HL-60 (cell line): Measurements from ENCODE around the gene SLC44A3.

Experiments used
- GABPA ChIP-seq: IDR thresholded peaks from 2 replicates; pipeline ENCODE4 v1.6.1; 2012; ENCODE audit warnings: low read depth
- POLR2AphosphoS5 ChIP-seq: IDR thresholded peaks from 2 replicates; pipeline ENCODE4 v1.6.1; 2012; ENCODE audit warnings: low read depth
- SPI1 ChIP-seq: IDR thresholded peaks from 2 replicates; pipeline ENCODE4 v1.6.1; 2012; ENCODE audit warnings: low read depth, mild to moderate bottlenecking, borderline replicate concordance
- TF ChIP-seq, protein P1 (sequence below): IDR thresholded peaks from 2 replicates; pipeline ENCODE4 v1.6.1; 2012; ENCODE audit warnings: low read depth; ENCODE audit not compliant: insufficient replicate concordance
- TF ChIP-seq, protein P2 (sequence below): IDR thresholded peaks from one replicate; pipeline ENCODE4 v1.5.1; 2011; ENCODE audit warnings: low read length, control low read depth, inconsistent platforms; ENCODE audit not compliant: insufficient read depth

DNA sequence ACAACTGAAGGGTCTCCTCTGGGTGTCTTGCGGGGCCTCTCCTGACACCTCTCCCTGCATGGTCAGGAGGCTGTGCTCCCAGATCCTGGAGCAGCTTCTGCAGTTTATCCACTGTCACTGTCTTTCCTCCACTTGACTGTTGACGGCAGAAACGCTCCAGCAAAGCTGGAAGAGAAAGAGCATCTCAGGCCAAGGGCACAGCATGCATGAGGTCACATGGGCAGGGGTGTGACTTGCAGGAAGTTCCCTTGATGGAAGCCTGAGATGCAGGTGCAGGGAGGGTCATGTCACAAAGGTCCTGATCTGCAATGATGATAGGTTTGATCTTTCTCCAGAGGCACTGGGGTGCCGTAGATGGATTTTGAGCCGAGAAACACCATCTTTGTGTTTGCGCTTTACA, 23.3 kb downstream of the SLC44A3 start:
- TF ChIP-seq, protein P1, sequence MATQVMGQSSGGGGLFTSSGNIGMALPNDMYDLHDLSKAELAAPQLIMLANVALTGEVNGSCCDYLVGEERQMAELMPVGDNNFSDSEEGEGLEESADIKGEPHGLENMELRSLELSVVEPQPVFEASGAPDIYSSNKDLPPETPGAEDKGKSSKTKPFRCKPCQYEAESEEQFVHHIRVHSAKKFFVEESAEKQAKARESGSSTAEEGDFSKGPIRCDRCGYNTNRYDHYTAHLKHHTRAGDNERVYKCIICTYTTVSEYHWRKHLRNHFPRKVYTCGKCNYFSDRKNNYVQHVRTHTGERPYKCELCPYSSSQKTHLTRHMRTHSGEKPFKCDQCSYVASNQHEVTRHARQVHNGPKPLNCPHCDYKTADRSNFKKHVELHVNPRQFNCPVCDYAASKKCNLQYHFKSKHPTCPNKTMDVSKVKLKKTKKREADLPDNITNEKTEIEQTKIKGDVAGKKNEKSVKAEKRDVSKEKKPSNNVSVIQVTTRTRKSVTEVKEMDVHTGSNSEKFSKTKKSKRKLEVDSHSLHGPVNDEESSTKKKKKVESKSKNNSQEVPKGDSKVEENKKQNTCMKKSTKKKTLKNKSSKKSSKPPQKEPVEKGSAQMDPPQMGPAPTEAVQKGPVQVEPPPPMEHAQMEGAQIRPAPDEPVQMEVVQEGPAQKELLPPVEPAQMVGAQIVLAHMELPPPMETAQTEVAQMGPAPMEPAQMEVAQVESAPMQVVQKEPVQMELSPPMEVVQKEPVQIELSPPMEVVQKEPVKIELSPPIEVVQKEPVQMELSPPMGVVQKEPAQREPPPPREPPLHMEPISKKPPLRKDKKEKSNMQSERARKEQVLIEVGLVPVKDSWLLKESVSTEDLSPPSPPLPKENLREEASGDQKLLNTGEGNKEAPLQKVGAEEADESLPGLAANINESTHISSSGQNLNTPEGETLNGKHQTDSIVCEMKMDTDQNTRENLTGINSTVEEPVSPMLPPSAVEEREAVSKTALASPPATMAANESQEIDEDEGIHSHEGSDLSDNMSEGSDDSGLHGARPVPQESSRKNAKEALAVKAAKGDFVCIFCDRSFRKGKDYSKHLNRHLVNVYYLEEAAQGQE, result no peak
- TF ChIP-seq, protein P2, sequence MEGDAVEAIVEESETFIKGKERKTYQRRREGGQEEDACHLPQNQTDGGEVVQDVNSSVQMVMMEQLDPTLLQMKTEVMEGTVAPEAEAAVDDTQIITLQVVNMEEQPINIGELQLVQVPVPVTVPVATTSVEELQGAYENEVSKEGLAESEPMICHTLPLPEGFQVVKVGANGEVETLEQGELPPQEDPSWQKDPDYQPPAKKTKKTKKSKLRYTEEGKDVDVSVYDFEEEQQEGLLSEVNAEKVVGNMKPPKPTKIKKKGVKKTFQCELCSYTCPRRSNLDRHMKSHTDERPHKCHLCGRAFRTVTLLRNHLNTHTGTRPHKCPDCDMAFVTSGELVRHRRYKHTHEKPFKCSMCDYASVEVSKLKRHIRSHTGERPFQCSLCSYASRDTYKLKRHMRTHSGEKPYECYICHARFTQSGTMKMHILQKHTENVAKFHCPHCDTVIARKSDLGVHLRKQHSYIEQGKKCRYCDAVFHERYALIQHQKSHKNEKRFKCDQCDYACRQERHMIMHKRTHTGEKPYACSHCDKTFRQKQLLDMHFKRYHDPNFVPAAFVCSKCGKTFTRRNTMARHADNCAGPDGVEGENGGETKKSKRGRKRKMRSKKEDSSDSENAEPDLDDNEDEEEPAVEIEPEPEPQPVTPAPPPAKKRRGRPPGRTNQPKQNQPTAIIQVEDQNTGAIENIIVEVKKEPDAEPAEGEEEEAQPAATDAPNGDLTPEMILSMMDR, result no peak
- TF ChIP-seq POLR2AphosphoS5, result no peak
- TF ChIP-seq GABPA, result no peak
- no peak for TF ChIP-seq SPI1
